Measurements from ENCODE around the gene TMC5. TPM values are rescaled to one million over a fixed set of nuclear protein-coding genes. Genes with fewer than 3 reads are reported as not detected.

The TMC5 gene
- total and polyA plus RNA-seq, 2 of the 8 experiments (the other 6 are each of a cell fraction or from before 2014, with no cell fraction given) = 1.6 to 1.8 TPM

DNA sequence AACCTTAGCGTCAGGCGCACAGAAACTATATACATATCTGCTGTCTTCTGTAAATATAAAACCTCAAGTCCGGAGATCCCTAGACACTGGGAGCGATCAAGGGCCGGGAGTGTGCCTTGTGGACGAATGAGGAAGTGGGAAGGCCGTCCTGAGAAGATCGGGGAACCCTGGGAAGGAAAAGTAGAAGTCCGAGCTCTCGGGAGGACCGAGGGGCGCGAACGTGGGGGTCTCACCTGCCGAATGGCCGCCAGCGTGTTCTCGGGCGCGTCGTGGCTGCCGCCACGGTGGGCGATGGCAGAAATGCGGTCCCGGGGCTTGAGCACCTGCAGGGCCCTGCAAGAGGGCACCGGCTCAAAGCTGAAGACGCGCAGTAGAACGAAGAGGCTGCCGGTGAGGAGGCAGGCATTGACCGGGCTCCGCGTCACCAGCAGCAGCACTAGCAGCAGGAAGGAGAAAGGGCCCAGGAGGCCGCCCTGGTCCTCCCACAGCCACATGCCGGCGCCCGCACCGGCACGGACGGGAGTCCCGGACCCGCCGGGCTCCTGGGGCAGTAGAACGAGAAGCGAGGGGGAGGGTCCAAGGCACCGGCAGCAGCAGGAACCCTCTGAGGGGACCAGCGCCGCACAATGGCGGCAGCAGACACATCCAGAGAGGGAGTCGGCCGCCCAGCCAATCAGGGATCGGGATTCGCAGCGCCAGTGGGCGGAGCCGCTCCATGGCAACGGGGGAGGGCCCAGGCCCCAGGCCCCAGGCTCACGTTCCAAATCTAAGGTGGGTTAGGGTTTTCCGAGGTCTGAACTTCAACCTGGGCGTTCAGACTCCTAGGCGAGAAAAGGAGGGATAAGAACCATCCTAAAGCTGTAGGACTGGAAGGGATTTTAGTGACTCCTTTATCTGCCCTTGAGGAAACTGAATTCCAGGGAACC lies 104.1 kb downstream of the TMC5 start, which contains the start of gene GDE1:
Gene GDE1, minus strand, starts transcription at position 628 of the 926 bp plus-strand sequence. Its CDS starts 134 bp downstream, at position 494.
- peak within 1 kb of the TSS; percentile 64 for H3K27ac ChIP-seq (ENCODE audit: low read depth, low read length)
- TF ChIP-seq PHF8 (conservative IDR thresholded peaks at IDR 0.05; ENCODE audit: low read depth, low read length) (peak; percentile 85), POLR2AphosphoS5 (IDR thresholded peaks at IDR 0.05; ENCODE audit: low read depth, low read length) (peak; percentile 85), RXRA (IDR thresholded peaks at IDR 0.05; ENCODE audit: insufficient read depth, low read depth, low read length) (no peak), KDM4A (IDR thresholded peaks at IDR 0.05; ENCODE audit: low read depth, low read length, severe bottlenecking) (peak; percentile 67), SP4 (IDR thresholded peaks at IDR 0.05; ENCODE audit: low read length) (0 out of 2 replicates have a peak, but pooled peaks have one; percentile 39), SIN3A (conservative IDR thresholded peaks at IDR 0.05 in 1 of 2, IDR thresholded peaks at IDR 0.05 in 1 of 2; ENCODE audit: low read depth in 1 of 2, low read length in 2 of 2) (peak in 1 of 2 experiments; percentile 78; a peak in 2 of 4 replicates), ATF3 (IDR thresholded peaks at IDR 0.05; ENCODE audit: insufficient read depth, low read depth, low read length) (no peak), KDM5A (IDR thresholded peaks at IDR 0.05; ENCODE audit: low read length) (no peak), GABPA (IDR thresholded peaks at IDR 0.05; ENCODE audit: borderline replicate concordance, insufficient read depth, low read length) (no peak)

More for the DNA sequence above, 104.1 kb downstream of the TMC5 start, which contains the start of gene GDE1:
- Histone ChIP-seq H3K4me2 (ENCODE audit: insufficient read depth in 1 of 2, low read depth in 2 of 2, low read length in 2 of 2) (peak within 1 kb of the TSS; percentile 81 to 97), H3K18ac (ENCODE audit: extremely low read depth, low read length) (peak within 1 kb of the TSS; percentile 64), H4K91ac (replicated peaks; ENCODE audit: insufficient read length, low read length) (peak within 1 kb of the TSS; percentile 81), H3K27me3 (replicated peaks in 1 of 4; ENCODE audit: control insufficient read depth in 3 of 4, extremely low read depth in 1 of 4, insufficient read depth in 3 of 4, low read length in 3 of 4) (no peaks in the 10 kb centered on the region), H3K79me2 (ENCODE audit: control insufficient read depth in 1 of 2, insufficient read depth in 2 of 2, low read length in 2 of 2) (peaks cover 3 to 63% of the 10 kb centered on the region in 2 experiments; a peak in 3 of 4 replicates), H2AK5ac (ENCODE audit: low read depth, low read length) (no peak within 1 kb of the TSS; the same call in 1 of the 2 replicates), H2BK120ac (replicated peaks; ENCODE audit: low read depth, low read length) (no peak within 1 kb of the TSS), H2BK5ac (ENCODE audit: low read depth, low read length) (peak within 1 kb of the TSS; percentile 82), H3K23ac (ENCODE audit: insufficient read length) (no peak within 1 kb of the TSS), H3K4me1 (replicated peaks in 1 of 4; ENCODE audit: control insufficient read depth in 3 of 4, insufficient read depth in 4 of 4, low read length in 3 of 4) (peaks cover 5 to 17% (median 11%) of the 10 kb centered on the region in 4 experiments; a peak in 6 of 7 replicates), H3K36me3 (ENCODE audit: control insufficient read depth in 2 of 4, insufficient read depth in 4 of 4, low read length in 3 of 4) (peaks cover 0 to 9% (median 6%) of the 10 kb centered on the region in 4 experiments; a peak in 5 of 8 replicates), H2BK20ac (ENCODE audit: low read length) (no peak within 1 kb of the TSS), H3K14ac (ENCODE audit: insufficient read length) (no peak within 1 kb of the TSS), H2BK12ac (ENCODE audit: low read depth, low read length) (no peak within 1 kb of the TSS), H3K9me3 (ENCODE audit: insufficient read depth in 2 of 2, low read depth in 1 of 2, low read length in 1 of 2) (no peaks in the 10 kb centered on the region), H4K8ac (ENCODE audit: extremely low read depth, insufficient read depth, low read length) (peak within 1 kb of the TSS; percentile 91; the same call in 1 of the 2 replicates), H3K9ac (replicated peaks in 1 of 4; ENCODE audit: extremely low read depth in 1 of 4, low read depth in 3 of 4, low read length in 3 of 4) (peak within 1 kb of the TSS; percentile 80 to 86 (median 82)), H3K23me2 (ENCODE audit: low read depth, low read length) (peaks cover 8% of the 10 kb centered on the region), H3K56ac (replicated peaks; ENCODE audit: insufficient read length, low read depth, low read length) (no peak within 1 kb of the TSS), H3K79me1 (ENCODE audit: low read depth, low read length) (peaks cover 5% of the 10 kb centered on the region; the same call in 1 of the 2 replicates), H2BK15ac (ENCODE audit: low read length) (no peak within 1 kb of the TSS; the same call in 1 of the 2 replicates), H3K4ac (replicated peaks; ENCODE audit: insufficient read length, low read depth, low read length) (no peak within 1 kb of the TSS), H2AFZ (ENCODE audit: low read length) (peak within 1 kb of the TSS; percentile 86), H3K4me3 (ENCODE audit: extremely low read depth in 1 of 4, insufficient read depth in 2 of 4, low read depth in 3 of 4, low read length in 4 of 4) (peak within 1 kb of the TSS; percentile 85 to 92 (median 88)), H4K5ac (ENCODE audit: insufficient read length, low read depth, low read length) (no peak within 1 kb of the TSS), H4K20me1 (replicated peaks in 1 of 2; ENCODE audit: control insufficient read depth in 1 of 2, insufficient read depth in 2 of 2, low read length in 2 of 2) (peaks cover 2 to 3% of the 10 kb centered on the region in 2 experiments)
- ChIA-PET CTCF (ENCODE audit: partially characterized antibody) (interaction anchor here (0.6 to 1.0 kb wide), 2 partner anchors 305 to 320 kb away, joined by 3 read pairs; no protein-coding TSS in a partner anchor), POLR2A (ENCODE audit: partially characterized antibody) (interaction anchor here (0.7 to 2.2 kb wide), 5 partner anchors 9 to 197 kb away, joined by 3 to 13 read pairs (median 4); partner anchors contain the start of genes IQCK and VPS35L)
- FAIRE-seq (no peak), DNase-seq (ENCODE audit: low read depth in 1 of 2, low spot score in 2 of 2) (peak; percentile 85 to 97)
- 1% methylated on average over 53 of the region's 62 CpGs; no CpG with 5 or more reads in 1 of the 2 experiments for WGBS, 2 experiments (ENCODE audit: extremely low coverage in 1 of 2, insufficient coverage in 1 of 2, insufficient read length in 1 of 2, insufficient replicate concordance in 2 of 2, low coverage in 1 of 2, low lambda C conversion rate in 2 of 2, missing lambda C conversion rate in 1 of 2)
